Mucosa of descending colon (tissue), 3 donors: ENCODE measurements around the gene FUT8. TPM values are rescaled to one million over a fixed set of nuclear protein-coding genes. Genes with fewer than 3 reads are reported as not detected.
A peak's percentile ranks its signal among the peaks of the same experiment; 100 is the strongest.

Source experiments
- ATAC-seq: fragments of 200-7000 bp; cut with Tn5 transposase; one replicate; pipeline ENCODE4 v1.9.1; 2020; ENCODE audit warnings: mild to moderate bottlenecking, moderate library complexity
- DNase-seq, 3 donors: peaks; one replicate each; pipeline ENCODE4 v3.0.0-alpha.2; 2020
- H3K36me3 ChIP-seq: fragments of 200-600 bp; one replicate; pipeline ENCODE4 v1.8.0; 2021; ENCODE audit warnings: low read depth, mild to moderate bottlenecking
- H3K4me1 ChIP-seq: fragments of 200-600 bp; one replicate; pipeline ENCODE4 v1.8.0; 2021; ENCODE audit warnings: low read depth, mild to moderate bottlenecking
- H3K4me3 ChIP-seq: fragments of 200-600 bp; one replicate; pipeline ENCODE4 v1.8.0; 2021; ENCODE audit warnings: mild to moderate bottlenecking
- H3K9me3 ChIP-seq: fragments of 200-600 bp; one replicate; pipeline ENCODE4 v1.8.0; 2021; ENCODE audit warnings: mild to moderate bottlenecking
- CTCF ChIP-seq: fragments of 200-600 bp; IDR thresholded peaks from one replicate; pipeline ENCODE4 v1.8.0; 2022; ENCODE audit warnings: antibody characterized with exemption, mild to moderate bottlenecking
- intact Hi-C, 2 donors: fragments of 100-400 bp; cut with DNase I in 1 of 2; cut with micrococcal nuclease in 1 of 2; formaldehyde crosslinking; loops; one replicate each; pipeline versions ENCODE4 v1.11.0 to v1.11.1; 2022; cut with DNase I, micrococcal nuclease
- total RNA-seq, 3 donors: library from RNA; stranded (reverse); fragmentation: NEBNext Ultra II Directional in 2 of 3; extraction: Animal tissue kit (Norgen Biotek cat#: 25700) in 2 of 3; gene quantifications; one replicate each; pipeline versions ENCODE4 v1.2.1 to v1.2.4, GENCODE V29; 2021 to 2023
- donor health status: DM: no; HTN: no; CAD: no; lungs with moderate emphysema.
- donor health status: DM: no; HTN: no; CAD: no.
- donor health status: DM: no; HTN: yes; CAD: no.

The FUT8 gene
- total RNA-seq, 3 donors from 2014 or later, result 24.7 to 38.1 (median 32.2) TPM

GRCh38 chr14:65718629-65719028 lies 306.1 kb downstream of the FUT8 start:
- H3K4me3 ChIP-seq, result no peak overlapping the region
- H3K4me1 ChIP-seq, result no peaks in the 10 kb centered on the region
- H3K9me3 ChIP-seq, result peaks cover 21% of the 10 kb centered on the region
- intact Hi-C loops, result no loop called here
- TF ChIP-seq CTCF, result no peak
- DNase-seq (no peak), ATAC-seq (no peak)
- no peaks in the 10 kb centered on the region for H3K36me3 ChIP-seq

GRCh38 chr14:65720171-65720570 lies 307.6 kb downstream of the FUT8 start:
- ATAC-seq (no peak), DNase-seq (no peak)
- intact Hi-C loops, result no loop called here

DNA sequence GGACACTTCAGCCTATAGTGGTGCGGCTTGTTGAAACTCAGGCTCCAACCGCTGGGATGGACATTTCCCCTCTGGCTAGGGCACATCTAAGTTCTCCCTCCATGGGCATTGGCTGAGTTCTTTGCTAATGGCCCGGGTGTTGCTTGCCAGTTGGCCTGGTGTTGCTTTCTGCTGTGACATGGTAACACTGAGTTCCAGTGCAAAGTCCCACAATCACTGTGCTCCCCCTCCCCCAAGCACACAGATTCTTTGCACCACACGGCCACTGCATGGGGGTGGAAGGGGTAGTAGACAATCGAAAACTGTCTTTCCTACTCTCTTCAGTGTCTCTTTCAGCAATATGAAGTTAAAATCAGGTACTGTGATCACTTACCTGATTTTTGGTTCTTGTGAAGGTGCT lies 308.2 kb downstream of the FUT8 start:
- ATAC-seq (no peak), DNase-seq (no peak)
- intact Hi-C loops, result no loop called here
- TF ChIP-seq CTCF, result no peak
- peaks cover 16% of the 10 kb centered on the region for H3K9me3 ChIP-seq
- no peak overlapping the region for H3K4me3 ChIP-seq
- H3K36me3 ChIP-seq, result no peaks in the 10 kb centered on the region
- H3K4me1 ChIP-seq, result no peaks in the 10 kb centered on the region

More at GRCh38 chr14:65720171-65720570, 307.6 kb downstream of the FUT8 start:
- TF ChIP-seq CTCF, result no peak
- Histone ChIP-seq H3K9me3 (peaks cover 16% of the 10 kb centered on the region), H3K36me3 (no peaks in the 10 kb centered on the region), H3K4me3 (no peak overlapping the region), H3K4me1 (no peaks in the 10 kb centered on the region)

DNA sequence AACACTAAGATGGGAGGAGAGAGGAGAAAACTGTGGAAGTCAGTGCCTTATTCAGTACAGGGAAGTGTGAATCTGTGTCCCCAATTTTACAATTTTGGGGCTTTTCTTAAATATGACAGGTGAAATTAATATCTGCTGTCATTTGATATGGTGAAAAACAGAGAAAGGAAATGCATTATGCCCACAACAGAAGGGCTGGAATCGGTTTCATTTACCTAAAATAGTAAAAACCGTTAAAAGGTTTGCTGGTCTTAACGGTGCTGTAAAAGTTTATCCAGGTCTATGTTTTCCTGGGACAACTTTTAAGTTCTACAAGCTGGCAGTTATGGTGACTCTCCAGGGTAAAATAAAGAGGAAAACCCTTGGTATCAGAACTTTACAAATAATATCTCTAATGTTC lies 310.8 kb downstream of the FUT8 start:
- H3K4me1 ChIP-seq, result no peaks in the 10 kb centered on the region
- TF ChIP-seq CTCF, result no peak
- H3K36me3 ChIP-seq, result no peaks in the 10 kb centered on the region
- ATAC-seq (no peak), DNase-seq (no peak)
- peaks cover 6% of the 10 kb centered on the region for H3K9me3 ChIP-seq
- intact Hi-C loops, result no loop called here
- no peak overlapping the region for H3K4me3 ChIP-seq

DNA sequence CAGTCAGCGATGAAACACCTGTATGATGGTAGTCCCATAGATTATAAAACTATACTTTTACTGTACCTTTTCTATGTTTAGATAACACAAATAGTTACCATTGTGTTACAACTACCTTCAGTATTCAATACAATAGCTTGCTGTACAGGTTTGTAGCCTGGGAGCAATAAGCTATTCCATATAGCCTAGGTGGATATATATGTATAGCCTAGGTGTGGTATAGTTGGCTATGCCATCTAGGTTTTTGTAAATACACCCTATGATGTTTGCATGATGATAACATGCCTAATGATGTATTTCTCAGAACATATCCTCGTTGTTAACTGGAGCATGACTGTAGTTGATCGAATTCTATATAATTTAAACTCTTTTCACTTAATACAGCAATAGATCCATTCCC lies 316.1 kb downstream of the FUT8 start:
- TF ChIP-seq CTCF, result no peak
- ATAC-seq (peak; percentile 52), DNase-seq (no peak)
- peaks cover 4% of the 10 kb centered on the region for H3K4me1 ChIP-seq
- intact Hi-C loops, result no loop called here
- H3K4me3 ChIP-seq, result no peak overlapping the region
- H3K36me3 ChIP-seq, result no peaks in the 10 kb centered on the region
- H3K9me3 ChIP-seq, result no peaks in the 10 kb centered on the region

DNA sequence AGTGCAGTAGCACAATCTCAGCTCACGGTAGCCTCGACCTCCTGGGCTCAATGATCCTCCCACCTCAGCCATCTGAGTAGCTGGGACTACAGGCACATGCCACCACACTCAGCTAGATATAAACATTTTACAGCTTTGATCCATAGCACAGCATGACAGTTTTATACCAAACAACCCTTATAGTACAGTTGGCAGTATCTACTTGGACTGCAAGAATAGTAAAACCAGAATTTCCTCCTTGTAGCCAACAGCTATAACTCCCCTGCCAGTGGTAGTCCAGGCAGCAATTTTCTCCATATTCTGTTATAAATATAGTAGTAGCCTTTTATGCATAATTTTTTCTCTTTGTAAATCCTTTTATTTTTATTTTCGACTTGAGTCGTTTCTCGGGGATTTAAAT lies 317.0 kb downstream of the FUT8 start:
- TF ChIP-seq CTCF, result no peak

More for the DNA sequence above, 317.0 kb downstream of the FUT8 start:
- Histone ChIP-seq H3K4me1 (peaks cover 4% of the 10 kb centered on the region), H3K4me3 (no peak overlapping the region), H3K9me3 (no peaks in the 10 kb centered on the region), H3K36me3 (no peaks in the 10 kb centered on the region)
- DNase-seq (peak in 1 of 3 donors; percentile 13), ATAC-seq (peak; percentile 89)
- intact Hi-C loops, result no loop called here
